GM18858 (cell line): ENCODE measurements around the gene RAVER1.
"Not testable (repeated sequence)": the region's sequence is repeated elsewhere in the genome, so short reads cannot be mapped to it uniquely, and the experiment has no call there.

ENCODE experiments used
- ATAC-seq: cut with Tn5 transposase; IDR thresholded peaks from one replicate; pipeline ENCODE4 v1.9.1; 2021; ENCODE audit not compliant: unreplicated experiment

RAVER1 gene, protein sequence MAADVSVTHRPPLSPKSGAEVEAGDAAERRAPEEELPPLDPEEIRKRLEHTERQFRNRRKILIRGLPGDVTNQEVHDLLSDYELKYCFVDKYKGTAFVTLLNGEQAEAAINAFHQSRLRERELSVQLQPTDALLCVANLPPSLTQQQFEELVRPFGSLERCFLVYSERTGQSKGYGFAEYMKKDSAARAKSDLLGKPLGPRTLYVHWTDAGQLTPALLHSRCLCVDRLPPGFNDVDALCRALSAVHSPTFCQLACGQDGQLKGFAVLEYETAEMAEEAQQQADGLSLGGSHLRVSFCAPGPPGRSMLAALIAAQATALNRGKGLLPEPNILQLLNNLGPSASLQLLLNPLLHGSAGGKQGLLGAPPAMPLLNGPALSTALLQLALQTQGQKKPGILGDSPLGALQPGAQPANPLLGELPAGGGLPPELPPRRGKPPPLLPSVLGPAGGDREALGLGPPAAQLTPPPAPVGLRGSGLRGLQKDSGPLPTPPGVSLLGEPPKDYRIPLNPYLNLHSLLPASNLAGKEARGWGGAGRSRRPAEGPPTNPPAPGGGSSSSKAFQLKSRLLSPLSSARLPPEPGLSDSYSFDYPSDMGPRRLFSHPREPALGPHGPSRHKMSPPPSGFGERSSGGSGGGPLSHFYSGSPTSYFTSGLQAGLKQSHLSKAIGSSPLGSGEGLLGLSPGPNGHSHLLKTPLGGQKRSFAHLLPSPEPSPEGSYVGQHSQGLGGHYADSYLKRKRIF

DNA sequence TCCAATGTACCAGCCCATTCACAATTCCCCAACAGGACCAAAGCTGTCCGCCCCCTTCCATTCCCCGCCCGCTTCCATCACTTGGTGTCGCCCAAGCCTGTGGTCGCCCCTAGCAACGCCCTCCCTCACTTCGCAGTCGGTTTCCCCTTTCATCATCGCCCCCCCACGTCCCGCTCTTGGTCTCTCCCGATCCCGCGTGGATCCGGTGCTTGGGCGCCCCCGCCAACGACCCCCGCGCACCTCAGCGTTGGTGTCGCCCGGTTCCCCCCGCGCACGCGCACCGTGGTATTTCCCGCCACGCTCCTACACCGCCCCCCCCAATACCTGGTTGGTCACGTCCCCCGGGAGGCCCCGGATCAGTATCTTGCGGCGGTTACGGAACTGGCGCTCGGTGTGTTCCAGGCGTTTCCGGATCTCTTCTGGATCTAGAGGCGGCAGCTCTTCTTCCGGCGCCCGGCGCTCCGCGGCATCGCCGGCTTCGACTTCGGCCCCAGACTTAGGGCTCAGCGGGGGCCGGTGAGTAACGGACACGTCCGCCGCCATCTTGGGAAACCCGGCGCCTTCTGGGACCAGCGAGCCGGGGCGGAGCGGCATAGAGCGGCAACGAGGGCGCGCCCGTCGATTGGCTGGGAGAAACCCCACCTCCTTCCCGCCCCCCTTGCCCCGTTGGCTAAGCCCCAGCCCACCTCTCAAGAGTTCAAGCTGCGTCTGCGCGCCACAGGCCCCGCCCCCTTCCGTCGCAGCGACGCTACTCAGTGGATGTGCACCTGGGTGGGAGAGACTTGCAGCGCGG lies at the start of gene RAVER1:
RAVER1 (minus strand) TSS at position 565 of the 793 bp plus-strand sequence; CDS start at position 543, 22 bp downstream.
- peak; percentile 59 for ATAC-seq

DNA sequence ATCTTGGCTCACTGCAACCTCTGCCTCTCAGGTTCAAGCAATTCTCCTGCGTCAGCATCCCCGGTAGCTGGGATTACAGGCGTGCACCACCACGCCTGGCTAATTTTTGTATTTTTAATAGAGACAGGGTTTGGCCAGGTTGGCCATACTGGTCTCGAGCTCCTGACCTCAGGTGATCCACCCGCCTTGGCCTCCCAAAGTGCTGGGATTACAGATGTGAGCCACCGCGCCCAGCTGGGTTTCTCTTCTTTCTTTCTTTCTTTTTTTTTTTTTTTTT lies 49.8 kb upstream of the RAVER1 start:
- ATAC-seq = not testable (repeated sequence)

DNA sequence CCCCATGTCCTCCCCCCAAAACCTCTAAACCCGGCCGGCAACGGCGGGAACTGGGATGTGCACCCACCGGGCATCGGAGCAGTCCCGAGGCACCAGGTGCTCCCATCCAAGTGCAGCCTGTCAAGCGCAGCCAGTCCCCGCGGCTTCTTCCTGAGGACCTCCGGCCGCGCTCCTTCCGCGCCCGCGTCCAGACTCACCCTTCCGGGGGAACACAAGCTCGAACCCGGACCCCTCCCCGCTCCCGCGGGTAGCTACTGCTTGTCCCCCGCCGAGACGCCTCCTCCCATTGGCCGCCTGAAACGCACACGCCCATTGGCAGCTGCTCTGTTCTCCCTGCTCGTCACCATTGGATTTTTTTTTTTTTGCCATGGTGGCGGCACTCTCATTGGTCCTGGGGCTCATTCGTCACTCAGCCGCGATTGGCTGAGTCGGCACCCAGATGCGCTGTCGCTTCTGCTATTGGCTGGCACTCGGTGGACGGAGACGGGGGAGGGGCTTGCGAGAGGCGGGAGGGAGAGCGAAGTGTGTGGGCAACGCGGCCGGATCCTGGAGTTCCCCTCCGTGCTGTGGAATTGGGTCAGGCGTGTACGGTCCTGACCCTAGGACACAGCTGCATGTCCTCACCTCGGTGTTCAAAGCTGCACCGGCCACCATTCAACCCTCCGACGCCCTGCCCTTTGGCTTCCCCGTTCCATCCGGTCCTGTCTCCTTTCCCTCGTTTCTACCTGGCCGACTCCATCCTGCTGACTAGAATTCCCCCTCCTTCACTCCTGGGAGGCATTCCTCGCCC lies 47.2 kb upstream of the RAVER1 start, which contains the start of gene TYK2:
TYK2 (minus strand) TSS at position 260 of the 790 bp plus-strand sequence. CDS start 2,166 bp downstream, outside the sequence.
- ATAC-seq = peak; percentile 79

- no peak for ATAC-seq
Observed at GRCh38 chr19:10379880-10380312, 46.6 kb upstream of the RAVER1 start.

DNA sequence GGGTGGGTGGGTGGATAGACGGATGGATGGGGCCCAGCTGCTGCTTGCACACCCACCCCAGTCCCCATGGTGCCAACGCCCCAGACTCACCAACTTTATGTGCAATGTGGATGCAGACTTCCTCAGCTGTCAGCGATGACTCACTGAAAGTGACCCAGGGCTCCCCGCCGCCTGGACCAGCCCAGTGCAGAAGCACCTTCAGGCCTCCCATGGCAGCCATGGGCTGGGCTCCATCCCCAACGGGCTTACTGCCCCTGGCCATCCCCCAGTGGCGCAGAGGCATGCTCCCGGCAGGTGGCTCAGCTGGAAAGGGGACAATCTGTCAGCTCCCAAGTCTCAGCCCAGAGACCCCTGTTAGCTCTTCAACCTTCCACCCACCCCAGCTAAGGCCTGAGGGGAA lies 44.8 kb upstream of the RAVER1 start:
- ATAC-seq = no peak

- not testable (repeated sequence) for ATAC-seq
Observed at GRCh38 chr19:10377140-10377640, 43.9 kb upstream of the RAVER1 start.

- ATAC-seq = no peak
Observed at GRCh38 chr19:10374931-10375330, 41.6 kb upstream of the RAVER1 start.

- ATAC-seq = no peak
Observed at GRCh38 chr19:10372690-10373089, 39.4 kb upstream of the RAVER1 start.

GRCh38 chr19:10368101-10368803 lies 34.9 kb upstream of the RAVER1 start:
- no peak for ATAC-seq

- not testable (repeated sequence) for ATAC-seq
Observed at GRCh38 chr19:10366950-10367512, 33.7 kb upstream of the RAVER1 start.

GRCh38 chr19:10365518-10365917 lies 32.2 kb upstream of the RAVER1 start:
- no peak for ATAC-seq

DNA sequence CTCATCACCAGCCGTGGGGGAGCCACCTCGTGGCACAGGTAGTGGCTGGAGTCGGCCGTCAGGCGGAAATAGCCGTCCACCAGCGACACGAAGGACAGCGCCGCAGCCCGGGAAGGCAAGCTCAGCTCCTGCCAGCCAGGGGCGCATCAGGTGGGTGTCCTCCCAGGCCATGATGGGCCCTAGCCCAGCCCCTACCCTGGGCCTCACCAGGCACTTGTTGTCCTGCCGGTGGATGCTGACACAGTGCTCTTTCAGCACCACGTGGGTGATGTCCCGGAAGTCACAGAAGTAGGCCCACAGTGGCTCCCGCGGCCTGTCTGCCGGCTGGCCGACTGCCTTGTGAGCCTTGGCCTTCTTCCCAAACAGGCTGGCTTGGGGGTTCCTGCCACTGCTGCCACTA lies 31.3 kb upstream of the RAVER1 start:
- ATAC-seq = no peak

DNA sequence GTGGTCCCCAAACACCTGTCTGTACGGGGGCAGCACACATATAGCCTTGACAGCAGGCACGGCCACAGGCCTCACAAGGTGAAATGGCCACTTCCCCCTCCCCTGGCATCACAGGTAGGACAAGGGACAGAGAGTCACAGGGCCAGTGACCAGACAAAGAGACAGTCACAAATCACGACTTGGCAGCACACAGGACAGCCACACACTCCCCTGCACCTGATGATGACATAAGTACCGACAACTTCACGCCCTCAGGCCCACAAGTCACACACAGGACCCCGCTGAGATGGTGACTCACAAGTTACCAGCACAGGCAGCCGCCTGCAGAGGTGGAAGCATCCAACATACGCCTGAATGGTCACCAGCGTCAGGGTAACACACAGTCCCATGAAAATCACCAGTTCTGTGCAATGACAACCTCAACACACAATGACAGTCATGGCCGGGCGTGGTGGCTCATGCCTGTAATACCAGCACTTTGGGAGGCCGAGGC lies 30.5 kb upstream of the RAVER1 start:
- ATAC-seq = no peak

DNA sequence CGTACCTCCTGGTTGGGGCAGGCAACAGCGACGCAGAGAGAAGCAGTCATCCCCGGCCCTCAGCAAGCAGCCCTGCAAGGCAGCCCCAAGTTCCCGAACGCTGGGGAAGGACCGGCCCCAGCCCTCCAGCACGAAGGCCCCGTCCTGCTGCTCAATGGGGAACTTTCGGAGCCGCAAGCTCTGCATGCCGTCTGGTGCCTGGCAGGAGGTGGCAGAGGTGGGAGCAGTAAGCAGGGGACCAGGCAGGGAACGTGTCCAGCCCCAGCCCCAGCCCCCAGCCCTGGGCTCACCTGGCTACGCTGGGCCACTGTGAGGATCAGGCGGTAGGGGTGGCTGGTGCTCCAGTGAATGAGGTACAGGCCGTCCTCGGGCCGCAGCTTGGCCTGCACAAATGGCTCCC lies 28.9 kb upstream of the RAVER1 start:
- no peak for ATAC-seq

DNA sequence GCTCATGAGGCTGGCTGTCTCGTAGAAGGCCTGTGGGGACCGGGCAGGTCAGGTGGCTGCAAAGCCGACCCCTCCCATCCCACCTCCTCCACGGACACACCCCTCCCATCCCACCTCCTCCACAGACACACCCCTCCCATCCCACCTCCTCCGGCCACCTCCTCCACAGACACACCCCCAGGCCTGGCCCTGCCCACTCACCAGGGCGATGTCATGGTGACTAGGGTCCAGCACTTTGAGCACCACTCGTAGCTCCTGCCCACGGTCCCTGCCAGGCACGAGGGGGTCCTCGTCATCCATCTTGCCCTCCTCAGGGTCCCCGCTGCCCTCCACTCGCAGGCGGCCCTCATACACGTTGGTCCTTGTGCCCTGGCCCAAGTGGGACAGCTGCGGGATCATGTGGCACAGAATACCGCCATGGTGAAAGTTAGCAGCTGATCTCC lies 28.3 kb upstream of the RAVER1 start:
- ATAC-seq = no peak

- ATAC-seq = no peak
Observed at GRCh38 chr19:10356431-10356830, 23.1 kb upstream of the RAVER1 start.

DNA sequence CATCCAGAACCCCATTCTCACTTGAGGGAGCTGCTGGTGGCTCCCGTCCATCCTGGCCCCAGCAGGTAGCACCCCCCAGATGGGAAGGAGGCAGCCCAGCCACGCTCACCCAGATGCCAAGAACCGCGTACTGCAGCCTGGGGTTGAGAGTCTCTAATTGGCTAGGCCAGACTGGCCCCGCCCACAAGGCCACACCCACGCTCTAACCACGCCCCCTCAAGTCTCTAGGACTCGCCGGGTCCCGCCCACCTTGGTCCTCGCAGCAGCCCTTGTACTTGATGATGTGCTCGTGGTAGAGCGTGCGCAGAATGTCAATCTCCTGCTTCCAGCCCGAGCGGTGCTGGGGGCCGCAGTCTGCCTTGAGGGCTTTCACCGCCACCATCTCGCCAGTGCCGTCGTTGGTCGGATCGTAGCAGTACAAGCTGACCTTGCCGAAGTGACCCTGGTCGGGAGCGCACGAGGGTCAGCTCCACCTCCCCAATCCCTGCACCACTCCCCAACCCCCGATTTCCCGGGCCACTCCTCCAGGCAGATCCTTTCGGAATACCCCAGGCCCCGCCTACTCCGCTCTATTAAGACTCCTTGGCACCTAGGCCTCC lies 20.6 kb upstream of the RAVER1 start:
- no peak for ATAC-seq

DNA sequence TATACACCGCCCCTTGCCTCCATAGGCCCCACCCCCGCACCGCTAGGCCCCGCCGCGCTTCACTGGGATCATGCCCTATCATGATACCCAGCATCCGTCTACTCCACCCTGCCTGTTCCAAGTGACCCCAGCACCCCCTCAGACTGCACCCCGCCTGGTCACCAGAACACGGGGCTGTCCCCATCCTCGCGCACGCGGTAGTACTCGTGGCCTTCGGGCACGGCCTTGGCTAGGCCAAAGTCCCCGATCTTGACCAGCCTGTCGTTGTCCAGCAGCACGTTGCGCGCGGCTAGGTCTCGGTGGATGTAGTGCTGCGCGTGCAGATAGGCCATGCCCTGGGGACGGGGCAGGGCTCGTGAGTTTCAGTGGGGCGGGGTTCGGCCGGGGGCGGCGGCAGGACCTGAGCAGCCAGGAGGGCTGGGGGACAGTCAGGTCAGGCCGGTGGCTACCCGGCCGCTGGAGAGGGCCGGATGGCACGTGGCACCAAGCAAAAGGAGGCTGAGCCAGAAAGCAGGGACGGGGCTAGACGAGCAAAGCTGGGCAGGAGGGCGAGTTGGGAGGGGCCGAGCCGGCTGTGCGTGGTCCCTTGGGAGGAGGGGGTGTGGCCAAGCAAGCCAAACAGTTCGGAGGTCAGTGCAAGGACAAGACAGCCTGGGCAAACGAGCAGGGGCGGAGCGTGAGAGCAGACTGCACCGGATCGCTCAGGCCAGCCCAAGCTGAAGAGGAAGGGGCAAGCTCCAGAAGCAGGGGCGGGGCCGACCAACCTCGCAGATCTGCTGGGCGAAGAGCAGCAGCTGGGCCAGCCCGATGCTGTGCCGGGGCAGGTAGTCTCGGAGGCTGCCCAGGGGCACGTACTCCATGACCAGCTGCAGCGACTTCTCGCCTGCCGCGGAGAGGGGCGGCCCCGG lies 19.7 kb upstream of the RAVER1 start:
- ATAC-seq = no peak
